GM23338 (cell line): ENCODE results near the gene GRM4. TPM values are rescaled to one million over a fixed set of nuclear protein-coding genes. Genes with fewer than 3 reads are reported as not detected.

Experiments
- ATAC-seq: fragments of 200-7000 bp; cut with Tn5 transposase; 3 replicates; pipeline ENCODE4 v1.9.1; 2020
- DNase-seq: peaks from one replicate; pipeline ENCODE4 v3.0.0-alpha.2; 2015; ENCODE audit warnings: low spot score
- H2AFZ ChIP-seq: fragments of 200-600 bp; sonication (generic); 2 replicates; pipeline ENCODE4 v1.8.0; 2016; ENCODE audit warnings: antibody characterized with exemption, mild to moderate bottlenecking, moderate library complexity
- H3F3A ChIP-seq: fragments of 200-600 bp; sonication (generic); replicated peaks from 2 replicates; pipeline ENCODE4 v1.8.0; 2017; ENCODE audit warnings: antibody characterized with exemption, mixed run types, low read depth
- H3K27ac ChIP-seq: fragments of 200-600 bp; sonication (generic); 2 replicates; pipeline ENCODE4 v1.6.1; 2016; ENCODE audit warnings: low read depth
- H3K27me3 ChIP-seq: fragments of 200-600 bp; sonication (generic); 2 replicates; pipeline ENCODE4 v1.8.0; 2016; ENCODE audit warnings: mild to moderate bottlenecking, mixed run types, moderate library complexity; ENCODE audit not compliant: insufficient read depth
- H3K36me3 ChIP-seq: fragments of 200-600 bp; sonication (generic); 2 replicates; pipeline ENCODE4 v1.8.0; 2016; ENCODE audit warnings: mild to moderate bottlenecking; ENCODE audit not compliant: insufficient read depth
- H3K4me1 ChIP-seq: fragments of 200-600 bp; sonication (generic); 2 replicates; pipeline ENCODE4 v1.8.0; 2016; ENCODE audit warnings: mild to moderate bottlenecking, moderate library complexity; ENCODE audit not compliant: insufficient read depth
- H3K4me2 ChIP-seq: fragments of 200-600 bp; sonication (generic); 2 replicates; pipeline ENCODE4 v1.7.1; 2017; ENCODE audit warnings: mixed run types
- H3K4me3 ChIP-seq: fragments of 200-600 bp; sonication (generic); 2 replicates; pipeline ENCODE4 v1.6.1; 2016; ENCODE audit warnings: mixed run types
- H3K79me2 ChIP-seq: fragments of 200-600 bp; sonication (generic); replicated peaks from 2 replicates; pipeline ENCODE4 v1.8.0; 2017; ENCODE audit warnings: mild to moderate bottlenecking; ENCODE audit not compliant: insufficient read depth
- H3K9me2 ChIP-seq: fragments of 200-600 bp; sonication (generic); 2 replicates; pipeline ENCODE4 v1.8.0; 2017; ENCODE audit not compliant: insufficient read depth
- H4K20me1 ChIP-seq: fragments of 200-600 bp; sonication (generic); replicated peaks from 2 replicates; pipeline ENCODE4 v1.8.0; 2017; ENCODE audit warnings: mild to moderate bottlenecking; ENCODE audit not compliant: insufficient read depth
- H3K27ac Mint-ChIP-seq: 2 replicates; pipeline ENCODE4 v1.8.0; 2020; ENCODE audit warnings: inconsistent platforms, mild to moderate bottlenecking, moderate library complexity, mixed read lengths
- H3K27me3 Mint-ChIP-seq: 3 replicates; pipeline ENCODE4 v1.8.0; 2022; ENCODE audit warnings: low read depth, mild to moderate bottlenecking, moderate library complexity, mixed read lengths, inconsistent platforms; ENCODE audit not compliant: insufficient read depth, poor library complexity
- H3K36me3 Mint-ChIP-seq: 3 replicates; pipeline ENCODE4 v1.8.0; 2021; ENCODE audit warnings: low read depth, mild to moderate bottlenecking, inconsistent platforms, moderate library complexity, mixed read lengths
- H3K4me1 Mint-ChIP-seq: 3 replicates; pipeline ENCODE4 v1.8.0; 2020; ENCODE audit warnings: mild to moderate bottlenecking, inconsistent platforms, mixed read lengths
- H3K4me3 Mint-ChIP-seq: 3 replicates; pipeline ENCODE4 v1.8.0; 2021; ENCODE audit warnings: moderate library complexity, mild to moderate bottlenecking, inconsistent platforms, mixed read lengths
- H3K9me3 Mint-ChIP-seq: 3 replicates; pipeline ENCODE4 v1.8.0; 2020; ENCODE audit warnings: moderate library complexity, mild to moderate bottlenecking, inconsistent platforms, mixed read lengths
- EZH2 ChIP-seq: fragments of 200-600 bp; sonication (generic); IDR thresholded peaks from one replicate; pipeline ENCODE4 v1.8.0; 2017; ENCODE audit warnings: antibody characterized with exemption, mild to moderate bottlenecking, low read depth; ENCODE audit not compliant: unreplicated experiment
- NANOG ChIP-seq: IDR thresholded peaks from 2 replicates; pipeline ENCODE4 v1.6.1; 2016; ENCODE audit warnings: antibody characterized with exemption, borderline replicate concordance
- polyA plus RNA-seq: library from polyadenylated mRNA; unstranded; fragments of >200 nt; fragmentation: Nextera tagmentation; extraction: Ambion mirVana; gene quantifications from 2 replicates; pipeline ENCODE4 v1.2.1, GENCODE V29; 2016
- total RNA-seq: library from RNA; depleted of rRNA; stranded (reverse); fragments of >200 nt; shearing (Covaris generic); gene quantifications from 2 replicates; pipeline ENCODE4 v1.2.3, GENCODE V29; 2014
- TF ChIP-seq, protein P1 (sequence below), 2 experiments: fragments of 200-600 bp in 1 of 2; sonication (generic) in 1 of 2; conservative IDR thresholded peaks; 2 replicates each; pipeline versions ENCODE4 v1.5.1 to v1.6.1; 2016 to 2017; ENCODE audit warnings: antibody characterized with exemption in 2 of 2, low read depth in 2 of 2, mild to moderate bottlenecking in 2 of 2, moderate library complexity in 1 of 2
- TF ChIP-seq, protein P2 (sequence below): IDR thresholded peaks from 2 replicates; pipeline ENCODE4 v1.6.1; 2016; ENCODE audit warnings: antibody characterized with exemption
- TF ChIP-seq, protein P3 (sequence below): IDR thresholded peaks from one replicate; pipeline ENCODE4 v1.6.1; 2018; ENCODE audit warnings: antibody characterized with exemption; ENCODE audit not compliant: unreplicated experiment

GRM4 gene
- total and polyA plus RNA-seq, 2 experiments from 2014 or later, result 7.0 to 30.6 TPM

DNA sequence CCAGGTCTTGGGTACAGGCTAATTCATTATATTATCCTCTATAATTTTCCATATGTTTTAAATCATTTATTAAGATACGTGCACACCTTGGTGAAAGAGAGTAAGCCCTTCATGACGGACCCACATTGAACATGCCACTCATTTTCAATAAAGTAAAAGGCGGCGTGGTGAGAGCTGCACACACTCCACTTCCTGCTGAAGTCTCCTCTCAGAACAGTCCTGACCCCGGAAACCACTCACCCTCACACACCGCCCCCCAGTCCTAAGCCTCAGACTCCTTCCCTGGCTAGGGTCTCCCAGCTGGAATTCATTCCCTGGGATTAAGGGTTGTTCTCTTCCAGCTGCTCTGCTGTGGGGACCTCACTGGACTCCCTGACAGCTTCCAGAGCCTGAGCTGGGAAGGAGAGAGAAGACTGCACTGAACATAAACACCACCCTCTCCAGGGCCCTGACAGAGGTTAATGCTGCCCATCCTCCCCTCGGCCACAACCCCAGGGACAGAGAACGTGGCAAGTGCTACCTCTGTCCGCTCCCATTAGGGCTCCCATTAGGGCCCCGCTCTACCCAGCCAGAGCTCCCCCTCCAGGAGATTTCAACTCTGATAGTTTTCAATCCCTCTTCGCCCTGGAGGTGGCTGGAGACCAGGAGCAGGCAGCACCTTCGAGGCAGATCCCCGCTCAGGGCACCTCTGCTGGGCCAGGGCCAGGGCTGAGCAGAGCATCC lies 24.8 kb downstream of the GRM4 start:
- H3K36me3 ChIP-seq, result no peaks in the 10 kb centered on the region
- H3K9me2 ChIP-seq, result no peaks in the 10 kb centered on the region
- no peaks in the 10 kb centered on the region; the same call in 1 of the 2 replicates for H3K4me1 ChIP-seq
- H3K4me2 ChIP-seq, result no peak overlapping the region
- H3K27me3 Mint-ChIP-seq, result peaks cover 10% of the 10 kb centered on the region
- no peak overlapping the region for H3K4me3 ChIP-seq
- no peaks in the 10 kb centered on the region for H3K79me2 ChIP-seq
- no peak overlapping the region for H3K27ac ChIP-seq
- H4K20me1 ChIP-seq, result 0 out of 2 replicates have a peak, but pooled peaks cover 3% of the 10 kb centered on the region
- peaks cover 31% of the 10 kb centered on the region for H3K4me1 Mint-ChIP-seq
- no peak for DNase-seq
- H3K27me3 ChIP-seq, result no peaks in the 10 kb centered on the region
- H3K9me3 Mint-ChIP-seq, result no peaks in the 10 kb centered on the region
- no peaks in the 10 kb centered on the region; the same call in 2 of the 3 replicates for H3K36me3 Mint-ChIP-seq
- ATAC-seq, result peak; percentile 83
- H3K27ac Mint-ChIP-seq, result no peak overlapping the region; the same call in 1 of the 2 replicates
- H2AFZ ChIP-seq, result no peak overlapping the region
- TF ChIP-seq NANOG, result no peak
- TF ChIP-seq, protein P1, sequence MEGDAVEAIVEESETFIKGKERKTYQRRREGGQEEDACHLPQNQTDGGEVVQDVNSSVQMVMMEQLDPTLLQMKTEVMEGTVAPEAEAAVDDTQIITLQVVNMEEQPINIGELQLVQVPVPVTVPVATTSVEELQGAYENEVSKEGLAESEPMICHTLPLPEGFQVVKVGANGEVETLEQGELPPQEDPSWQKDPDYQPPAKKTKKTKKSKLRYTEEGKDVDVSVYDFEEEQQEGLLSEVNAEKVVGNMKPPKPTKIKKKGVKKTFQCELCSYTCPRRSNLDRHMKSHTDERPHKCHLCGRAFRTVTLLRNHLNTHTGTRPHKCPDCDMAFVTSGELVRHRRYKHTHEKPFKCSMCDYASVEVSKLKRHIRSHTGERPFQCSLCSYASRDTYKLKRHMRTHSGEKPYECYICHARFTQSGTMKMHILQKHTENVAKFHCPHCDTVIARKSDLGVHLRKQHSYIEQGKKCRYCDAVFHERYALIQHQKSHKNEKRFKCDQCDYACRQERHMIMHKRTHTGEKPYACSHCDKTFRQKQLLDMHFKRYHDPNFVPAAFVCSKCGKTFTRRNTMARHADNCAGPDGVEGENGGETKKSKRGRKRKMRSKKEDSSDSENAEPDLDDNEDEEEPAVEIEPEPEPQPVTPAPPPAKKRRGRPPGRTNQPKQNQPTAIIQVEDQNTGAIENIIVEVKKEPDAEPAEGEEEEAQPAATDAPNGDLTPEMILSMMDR (conservative IDR thresholded peaks at IDR 0.05; ENCODE audit: low read depth in 2 of 2), result peak in 1 of 2 experiments; percentile 37; a peak in 2 of 4 replicates
- H3K4me3 Mint-ChIP-seq, result no peak overlapping the region
- H3F3A ChIP-seq, result 0 out of 2 replicates have a peak, but pooled peaks cover 6% of the 10 kb centered on the region

DNA sequence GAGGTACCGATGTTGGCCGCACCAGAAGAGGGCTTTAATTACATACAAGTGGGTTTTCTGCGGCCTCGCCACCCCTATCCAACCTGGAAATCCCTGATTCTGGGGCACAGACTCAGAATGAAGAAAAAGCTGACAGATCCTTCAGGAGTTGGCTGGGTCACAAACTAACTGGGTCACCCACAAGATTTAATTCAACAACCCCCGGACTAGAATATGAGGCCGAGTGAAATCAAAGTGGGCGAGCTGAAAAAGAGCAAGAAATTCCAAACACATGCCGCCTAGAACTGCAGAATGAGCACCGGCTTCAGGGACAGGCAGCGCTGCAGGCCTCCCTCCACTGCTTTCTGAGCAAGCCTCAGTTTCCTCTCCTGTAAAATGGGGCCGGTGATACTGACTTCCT lies 30.0 kb downstream of the GRM4 start:
- H3K4me1 ChIP-seq, result 0 out of 2 replicates have a peak, but pooled peaks cover 4% of the 10 kb centered on the region
- H2AFZ ChIP-seq, result no peak overlapping the region
- peaks cover 3% of the 10 kb centered on the region; the same call in 1 of the 2 replicates for H4K20me1 ChIP-seq
- H3K4me2 ChIP-seq, result no peak overlapping the region
- H3K9me2 ChIP-seq, result no peaks in the 10 kb centered on the region
- H3K79me2 ChIP-seq, result no peaks in the 10 kb centered on the region
- TF ChIP-seq EZH2, result no peak
- no peaks in the 10 kb centered on the region for H3K27me3 ChIP-seq
- 0 out of 2 replicates have a peak, but pooled peaks cover 7% of the 10 kb centered on the region for H3F3A ChIP-seq
- H3K4me3 ChIP-seq, result no peak overlapping the region
- Mint-ChIP-seq H3K9me3 (no peaks in the 10 kb centered on the region), H3K4me3 (no peak overlapping the region), H3K27ac (no peak overlapping the region), H3K36me3 (no peaks in the 10 kb centered on the region), H3K27me3 (peaks cover 2% of the 10 kb centered on the region), H3K4me1 (peaks cover 29% of the 10 kb centered on the region)
- no peak overlapping the region for H3K27ac ChIP-seq
- ATAC-seq (no peak), DNase-seq (no peak)
- H3K36me3 ChIP-seq, result no peaks in the 10 kb centered on the region

DNA sequence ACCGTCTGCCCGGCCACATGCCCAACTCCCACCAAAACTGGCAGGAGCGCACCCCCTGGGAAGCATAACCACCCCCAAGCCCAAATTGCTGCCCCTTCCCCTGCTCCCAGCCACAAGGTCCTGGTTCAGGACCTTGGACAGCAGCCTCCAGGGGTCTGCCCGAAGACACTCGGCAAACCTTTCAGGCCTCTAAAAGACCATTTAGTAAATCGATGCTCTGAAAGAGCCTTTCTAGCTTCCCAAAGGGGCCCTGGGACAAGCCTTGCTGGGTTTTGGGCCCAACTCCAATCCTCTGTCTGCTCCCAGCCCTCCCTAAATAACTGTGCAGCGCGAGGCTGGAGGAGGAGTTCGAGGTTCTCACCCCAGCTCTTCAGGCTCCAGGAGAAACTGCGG lies 30.5 kb downstream of the GRM4 start:
- Histone ChIP-seq H3K4me2 (no peak overlapping the region), H3K27me3 (no peaks in the 10 kb centered on the region), H3K36me3 (no peaks in the 10 kb centered on the region), H3K4me3 (no peak overlapping the region), H3F3A (0 out of 2 replicates have a peak, but pooled peaks cover 4% of the 10 kb centered on the region), H4K20me1 (peaks cover 3% of the 10 kb centered on the region; the same call in 1 of the 2 replicates), H3K4me1 (0 out of 2 replicates have a peak, but pooled peaks cover 4% of the 10 kb centered on the region), H2AFZ (no peak overlapping the region), H3K9me2 (no peaks in the 10 kb centered on the region), H3K79me2 (no peaks in the 10 kb centered on the region), H3K27ac (no peak overlapping the region)
- Mint-ChIP-seq H3K27me3 (peaks cover 2% of the 10 kb centered on the region), H3K27ac (no peak overlapping the region), H3K4me3 (no peak overlapping the region), H3K36me3 (no peaks in the 10 kb centered on the region), H3K4me1 (peaks cover 28% of the 10 kb centered on the region), H3K9me3 (no peaks in the 10 kb centered on the region)
- peak; percentile 83 for ATAC-seq
- DNase-seq, result peak; percentile 83
- TF ChIP-seq, protein P2, sequence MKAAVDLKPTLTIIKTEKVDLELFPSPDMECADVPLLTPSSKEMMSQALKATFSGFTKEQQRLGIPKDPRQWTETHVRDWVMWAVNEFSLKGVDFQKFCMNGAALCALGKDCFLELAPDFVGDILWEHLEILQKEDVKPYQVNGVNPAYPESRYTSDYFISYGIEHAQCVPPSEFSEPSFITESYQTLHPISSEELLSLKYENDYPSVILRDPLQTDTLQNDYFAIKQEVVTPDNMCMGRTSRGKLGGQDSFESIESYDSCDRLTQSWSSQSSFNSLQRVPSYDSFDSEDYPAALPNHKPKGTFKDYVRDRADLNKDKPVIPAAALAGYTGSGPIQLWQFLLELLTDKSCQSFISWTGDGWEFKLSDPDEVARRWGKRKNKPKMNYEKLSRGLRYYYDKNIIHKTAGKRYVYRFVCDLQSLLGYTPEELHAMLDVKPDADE, result no peak
- TF ChIP-seq, protein P3, sequence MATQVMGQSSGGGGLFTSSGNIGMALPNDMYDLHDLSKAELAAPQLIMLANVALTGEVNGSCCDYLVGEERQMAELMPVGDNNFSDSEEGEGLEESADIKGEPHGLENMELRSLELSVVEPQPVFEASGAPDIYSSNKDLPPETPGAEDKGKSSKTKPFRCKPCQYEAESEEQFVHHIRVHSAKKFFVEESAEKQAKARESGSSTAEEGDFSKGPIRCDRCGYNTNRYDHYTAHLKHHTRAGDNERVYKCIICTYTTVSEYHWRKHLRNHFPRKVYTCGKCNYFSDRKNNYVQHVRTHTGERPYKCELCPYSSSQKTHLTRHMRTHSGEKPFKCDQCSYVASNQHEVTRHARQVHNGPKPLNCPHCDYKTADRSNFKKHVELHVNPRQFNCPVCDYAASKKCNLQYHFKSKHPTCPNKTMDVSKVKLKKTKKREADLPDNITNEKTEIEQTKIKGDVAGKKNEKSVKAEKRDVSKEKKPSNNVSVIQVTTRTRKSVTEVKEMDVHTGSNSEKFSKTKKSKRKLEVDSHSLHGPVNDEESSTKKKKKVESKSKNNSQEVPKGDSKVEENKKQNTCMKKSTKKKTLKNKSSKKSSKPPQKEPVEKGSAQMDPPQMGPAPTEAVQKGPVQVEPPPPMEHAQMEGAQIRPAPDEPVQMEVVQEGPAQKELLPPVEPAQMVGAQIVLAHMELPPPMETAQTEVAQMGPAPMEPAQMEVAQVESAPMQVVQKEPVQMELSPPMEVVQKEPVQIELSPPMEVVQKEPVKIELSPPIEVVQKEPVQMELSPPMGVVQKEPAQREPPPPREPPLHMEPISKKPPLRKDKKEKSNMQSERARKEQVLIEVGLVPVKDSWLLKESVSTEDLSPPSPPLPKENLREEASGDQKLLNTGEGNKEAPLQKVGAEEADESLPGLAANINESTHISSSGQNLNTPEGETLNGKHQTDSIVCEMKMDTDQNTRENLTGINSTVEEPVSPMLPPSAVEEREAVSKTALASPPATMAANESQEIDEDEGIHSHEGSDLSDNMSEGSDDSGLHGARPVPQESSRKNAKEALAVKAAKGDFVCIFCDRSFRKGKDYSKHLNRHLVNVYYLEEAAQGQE, result peak; percentile 90
